Endometrial microvascular endothelial cells (primary cell): ENCODE data around the gene PCDHA10. TPM values are rescaled to one million over a fixed set of nuclear protein-coding genes. Genes with fewer than 3 reads are reported as not detected.
"Not testable (repeated sequence)": the region's sequence is repeated elsewhere in the genome, so short reads cannot be mapped to it uniquely, and the experiment has no call there.

Experiments used
- in situ Hi-C: cut with HindIII; loops from 2 replicates; pipeline ENCODE4 v1.10.0; 2017; ENCODE audit warnings: low sequenced_read_pairs, low pct_unique_long_range_greater_than_20kb; ENCODE audit errors: inconsistent ontology term
- total RNA-seq: library from RNA; depleted of rRNA; stranded (reverse); fragments of >200 nt; gene quantifications from one replicate; pipeline ENCODE4 v1.2.3, GENCODE V29; 2015; ENCODE audit errors: inconsistent ontology term

PCDHA10 gene
- total RNA-seq, 1 donor from 2014 or later: not detected

GRCh38 chr5:140876541-140877261, 21.0 kb downstream of the PCDHA10 start:
- in situ Hi-C loops: not testable (repeated sequence)

DNA sequence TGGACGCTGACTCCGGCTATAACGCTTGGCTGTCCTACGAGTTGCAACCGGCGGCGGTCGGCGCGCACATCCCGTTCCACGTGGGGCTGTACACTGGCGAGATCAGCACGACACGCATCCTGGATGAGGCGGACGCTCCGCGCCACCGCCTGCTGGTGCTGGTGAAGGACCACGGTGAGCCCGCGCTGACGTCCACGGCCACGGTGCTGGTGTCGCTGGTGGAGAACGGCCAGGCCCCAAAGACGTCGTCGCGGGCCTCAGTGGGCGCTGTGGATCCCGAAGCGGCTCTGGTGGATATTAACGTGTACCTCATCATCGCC, 21.5 kb downstream of the PCDHA10 start:
- in situ Hi-C loops: no loop called here

DNA sequence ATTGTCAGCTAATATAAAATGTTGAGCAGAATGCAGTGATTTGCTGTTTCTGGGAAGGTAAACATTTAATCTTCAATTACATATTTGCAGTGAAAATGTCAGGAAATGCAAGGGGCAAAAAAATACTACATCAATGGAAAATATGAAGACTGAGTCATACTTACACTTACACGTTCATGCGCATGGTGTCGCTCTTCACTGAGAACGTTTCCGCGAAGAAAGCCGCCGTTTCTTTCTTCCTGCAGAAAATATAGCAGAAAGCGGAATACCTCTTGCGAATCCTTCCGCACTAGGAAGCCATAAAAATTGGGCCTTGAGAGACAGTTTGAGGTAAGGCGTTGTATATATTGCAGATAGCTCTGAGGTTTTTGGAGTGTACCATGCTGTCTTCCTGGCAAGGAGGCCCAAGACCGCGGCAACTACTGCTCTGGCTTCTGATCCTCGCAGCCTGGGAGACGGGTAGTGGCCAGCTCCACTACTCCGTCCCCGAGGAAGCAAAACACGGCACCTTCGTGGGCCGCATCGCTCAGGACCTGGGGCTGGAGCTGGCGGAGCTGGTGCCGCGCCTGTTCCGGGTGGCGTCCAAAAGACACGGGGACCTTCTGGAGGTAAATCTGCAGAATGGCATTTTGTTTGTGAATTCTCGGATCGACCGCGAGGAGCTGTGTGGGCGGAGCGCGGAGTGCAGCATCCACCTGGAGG, 26.3 kb downstream of the PCDHA10 start, which contains the start of gene PCDHA13:
Gene PCDHA13, plus strand, starts transcription at position 236 of the 702 bp plus-strand sequence. Its CDS starts 145 bp downstream, at position 381.
- in situ Hi-C loops: no loop called here

GRCh38 chr5:140882591-140882899, 26.8 kb downstream of the PCDHA10 start:
- in situ Hi-C loops: no loop called here

DNA sequence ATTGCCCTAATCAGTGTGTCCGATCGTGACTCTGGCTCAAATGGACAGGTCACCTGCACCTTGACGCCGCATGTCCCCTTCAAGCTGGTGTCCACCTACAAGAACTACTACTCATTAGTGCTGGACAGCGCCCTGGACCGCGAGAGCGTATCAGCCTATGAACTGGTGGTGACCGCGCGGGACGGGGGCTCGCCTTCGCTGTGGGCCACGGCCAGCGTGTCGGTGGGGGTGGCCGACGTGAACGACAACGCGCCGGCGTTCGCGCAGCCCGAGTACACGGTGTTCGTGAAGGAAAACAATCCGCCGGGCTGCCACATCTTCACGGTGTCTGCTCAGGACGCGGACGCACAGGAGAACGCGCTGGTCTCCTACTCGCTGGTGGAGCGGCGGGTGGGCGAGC, 27.7 kb downstream of the PCDHA10 start:
- in situ Hi-C loops: no loop called here

DNA sequence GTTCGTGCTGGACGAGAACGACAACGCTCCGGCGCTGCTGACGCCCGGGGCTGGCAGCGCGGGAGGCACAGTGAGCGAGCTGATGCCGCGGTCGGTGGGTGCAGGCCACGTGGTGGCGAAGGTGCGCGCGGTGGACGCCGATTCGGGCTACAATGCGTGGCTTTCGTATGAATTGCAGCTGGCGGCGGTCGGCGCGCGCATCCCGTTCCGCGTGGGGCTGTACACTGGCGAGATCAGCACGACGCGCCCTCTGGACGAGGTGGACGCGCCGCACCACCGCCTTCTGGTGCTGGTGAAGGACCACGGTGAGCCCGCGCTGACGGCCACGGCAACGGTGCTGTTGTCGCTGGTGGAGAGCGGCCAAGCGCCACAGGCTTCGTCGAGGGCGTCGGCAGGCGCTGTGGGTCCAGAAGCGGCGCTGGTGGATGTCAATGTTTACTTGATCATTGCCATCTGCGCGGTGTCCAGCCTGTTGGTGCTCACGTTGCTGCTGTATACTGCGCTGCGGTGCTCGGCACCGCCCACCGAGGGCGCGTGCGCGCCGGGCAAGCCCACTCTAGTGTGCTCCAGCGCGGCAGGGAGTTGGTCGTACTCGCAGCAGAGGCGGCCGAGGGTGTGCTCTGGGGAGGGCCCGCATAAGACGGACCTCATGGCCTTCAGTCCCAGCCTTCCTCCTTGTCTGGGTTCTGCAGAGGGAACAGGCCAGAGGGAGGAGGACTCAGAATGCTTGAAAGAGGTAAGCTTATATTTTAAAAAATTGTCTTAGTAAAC, 28.4 kb downstream of the PCDHA10 start:
- in situ Hi-C loops: no loop called here

DNA sequence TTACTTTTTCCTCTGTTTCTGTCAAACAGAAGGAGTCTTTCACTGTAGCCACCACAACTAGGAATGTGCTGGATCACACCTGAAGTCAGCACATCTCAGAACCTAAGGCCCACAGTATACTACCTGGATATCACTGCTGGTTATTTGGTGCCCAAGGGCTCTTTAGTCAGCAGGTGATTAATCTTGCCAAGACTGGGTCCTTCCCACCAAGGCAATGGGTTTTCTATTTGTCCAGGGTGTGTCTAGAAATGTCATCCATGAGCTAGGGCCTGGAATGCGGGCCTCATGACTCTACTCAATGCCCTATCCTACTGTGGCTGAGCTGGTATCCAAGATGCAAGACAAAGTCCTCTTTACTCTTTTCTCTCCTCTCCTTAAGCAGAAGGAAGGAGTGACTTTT, 60.6 kb downstream of the PCDHA10 start:
- in situ Hi-C loops: no loop called here

Other genes starting within 250 kb of the PCDHA10 start
- gene CD14, start 222.7 kb upstream of the PCDHA10 start, total RNA-seq: not detected
- gene TMCO6, start 216.4 kb upstream of the PCDHA10 start, total RNA-seq: 7.6 TPM
- 66.7 TPM for gene NDUFA2, start 208.3 kb upstream of the PCDHA10 start, total RNA-seq
- gene IK, start 208.1 kb upstream of the PCDHA10 start, total RNA-seq: 87.9 TPM
- 29.4 TPM for gene WDR55, start 191.0 kb upstream of the PCDHA10 start, total RNA-seq
- 0.37 TPM for gene DND1, start 182.3 kb upstream of the PCDHA10 start, total RNA-seq
- 118 TPM for gene HARS1, start 164.5 kb upstream of the PCDHA10 start, total RNA-seq
- 26.4 TPM for gene HARS2, start 164.4 kb upstream of the PCDHA10 start, total RNA-seq
- gene ZMAT2, start 155.4 kb upstream of the PCDHA10 start, total RNA-seq: 41.3 TPM
- gene PCDHA1, start 69.8 kb upstream of the PCDHA10 start, total RNA-seq: not detected
- gene PCDHA2, start 61.0 kb upstream of the PCDHA10 start, total RNA-seq: not detected
- gene PCDHA3, start 54.8 kb upstream of the PCDHA10 start, total RNA-seq: not detected
- gene PCDHA4, start 48.8 kb upstream of the PCDHA10 start, total RNA-seq: not detected
- not detected for gene PCDHA5, start 34.3 kb upstream of the PCDHA10 start, total RNA-seq
- not detected for gene PCDHA6, start 27.9 kb upstream of the PCDHA10 start, total RNA-seq
- not detected for gene PCDHA7, start 21.6 kb upstream of the PCDHA10 start, total RNA-seq
- gene PCDHA8, start 14.7 kb upstream of the PCDHA10 start, total RNA-seq: not detected
- gene PCDHA9, start 7.5 kb upstream of the PCDHA10 start, total RNA-seq: not detected
- not detected for gene PCDHA11, start 13.1 kb downstream of the PCDHA10 start, total RNA-seq
- gene PCDHA12, start 19.4 kb downstream of the PCDHA10 start, total RNA-seq: not detected
- gene PCDHA13, start 26.2 kb downstream of the PCDHA10 start, total RNA-seq: not detected
- gene PCDHAC1, start 70.4 kb downstream of the PCDHA10 start, total RNA-seq: not detected
- not detected for gene PCDHAC2, start 110.6 kb downstream of the PCDHA10 start, total RNA-seq
- not detected for gene PCDHB1, start 195.5 kb downstream of the PCDHA10 start, total RNA-seq
- gene PCDHB2, start 238.7 kb downstream of the PCDHA10 start, total RNA-seq: 0.28 TPM
- gene PCDHB3, start 244.6 kb downstream of the PCDHA10 start, total RNA-seq: 0.19 TPM